Mesenchymal stem cell (in vitro differentiated cells and primary cell): Measurements from ENCODE around the gene ANXA7.
"Not testable (repeated sequence)": the region's sequence is repeated elsewhere in the genome, so short reads cannot be mapped to it uniquely, and the experiment has no call there.

ENCODE experiments used
- DNase-seq: peaks from one replicate; pipeline ENCODE4 v3.0.0-alpha.2; 2013
- H2AFZ ChIP-seq: one replicate; pipeline ENCODE4 v1.6.1; 2013; ENCODE audit warnings: low read depth, mild to moderate bottlenecking, control low read depth, inconsistent platforms, low read length, moderate library complexity
- H2AK5ac ChIP-seq: 2 replicates; pipeline ENCODE4 v1.6.1; 2013; ENCODE audit warnings: low read length, moderate library complexity, mild to moderate bottlenecking, inconsistent platforms; ENCODE audit not compliant: severe bottlenecking
- H2BK120ac ChIP-seq: one replicate; pipeline ENCODE4 v1.6.1; 2013; ENCODE audit warnings: low read depth, mild to moderate bottlenecking, inconsistent platforms, low read length, moderate library complexity
- H2BK12ac ChIP-seq, 2 experiments: one replicate each; pipeline ENCODE4 v1.6.1; 2013; ENCODE audit warnings: inconsistent platforms in 2 of 2, low read length in 2 of 2, mild to moderate bottlenecking in 2 of 2, moderate library complexity in 2 of 2, control low read depth in 1 of 2
- H2BK15ac ChIP-seq: one replicate; pipeline ENCODE4 v1.6.1; 2013; ENCODE audit warnings: mild to moderate bottlenecking, low read depth, inconsistent platforms; ENCODE audit not compliant: poor library complexity, severe bottlenecking
- H2BK5ac ChIP-seq: 2 replicates; pipeline ENCODE4 v1.6.1; 2013; ENCODE audit warnings: low read depth, mild to moderate bottlenecking, low read length, control low read depth, inconsistent platforms; ENCODE audit not compliant: poor library complexity, severe bottlenecking
- H3K14ac ChIP-seq, 2 experiments: one replicate each; pipeline ENCODE4 v1.6.1; 2013; ENCODE audit warnings: inconsistent platforms in 2 of 2, low read length in 2 of 2, control low read depth in 1 of 2, mild to moderate bottlenecking in 1 of 2, moderate library complexity in 1 of 2
- H3K18ac ChIP-seq, 2 experiments: one replicate each; pipeline ENCODE4 v1.6.1; 2013; ENCODE audit warnings: inconsistent platforms in 2 of 2, low read length in 2 of 2, control low read depth in 1 of 2, low read depth in 1 of 2, mild to moderate bottlenecking in 1 of 2
- H3K23ac ChIP-seq, 2 experiments: one replicate each; pipeline ENCODE4 v1.6.1; 2013; ENCODE audit warnings: inconsistent platforms in 2 of 2, low read length in 2 of 2, mild to moderate bottlenecking in 2 of 2, moderate library complexity in 2 of 2, control low read depth in 1 of 2
- H3K27ac ChIP-seq: 2 replicates; pipeline ENCODE4 v1.5.1; 2013; ENCODE audit warnings: mild to moderate bottlenecking, moderate library complexity, low read length, control low read depth, inconsistent platforms; ENCODE audit not compliant: poor library complexity, severe bottlenecking
- H3K27me3 ChIP-seq, 2 experiments: 2 replicates each; pipeline versions ENCODE4 v1.6.1 to v1.7.0; 2013; ENCODE audit warnings: low read length in 2 of 2, mild to moderate bottlenecking in 2 of 2, moderate library complexity in 2 of 2, control low read depth in 1 of 2, inconsistent platforms in 1 of 2; ENCODE audit not compliant: control insufficient read depth in 1 of 2, insufficient read depth in 1 of 2
- H3K36me3 ChIP-seq, 2 experiments: 2 replicates each; pipeline versions ENCODE4 v1.6.1 to v1.7.0; 2013; ENCODE audit warnings: low read length in 2 of 2, control low read depth in 1 of 2, inconsistent platforms in 1 of 2, low read depth in 1 of 2, mild to moderate bottlenecking in 1 of 2; ENCODE audit not compliant: insufficient read depth in 2 of 2, control insufficient read depth in 1 of 2
- H3K4ac ChIP-seq, 2 experiments: one replicate each; pipeline ENCODE4 v1.6.1; 2013; ENCODE audit warnings: inconsistent platforms in 2 of 2, low read length in 2 of 2, mild to moderate bottlenecking in 2 of 2, moderate library complexity in 2 of 2, control low read depth in 1 of 2, low read depth in 1 of 2
- H3K4me1 ChIP-seq: 2 replicates; pipeline ENCODE4 v1.6.1; 2013; ENCODE audit warnings: low read depth, low read length, control low read depth; ENCODE audit not compliant: control insufficient read depth, insufficient read depth
- H3K4me2 ChIP-seq: 2 replicates; pipeline ENCODE4 v1.6.1; 2013; ENCODE audit warnings: low read length, mild to moderate bottlenecking, inconsistent platforms; ENCODE audit not compliant: poor library complexity, severe bottlenecking
- H3K4me3 ChIP-seq, 2 experiments: 2 replicates each; pipeline versions ENCODE4 v1.5.1 to v1.7.0; 2013; ENCODE audit warnings: low read length in 2 of 2, mild to moderate bottlenecking in 2 of 2, control low read depth in 1 of 2, low read depth in 1 of 2; ENCODE audit not compliant: insufficient read depth in 1 of 2
- H3K79me1 ChIP-seq: replicated peaks from 2 replicates; pipeline ENCODE4 v1.6.1; 2013; ENCODE audit warnings: mild to moderate bottlenecking, control low read depth, low read length, inconsistent platforms; ENCODE audit not compliant: poor library complexity, severe bottlenecking
- H3K9ac ChIP-seq: 2 replicates; pipeline ENCODE4 v1.7.0; 2013; ENCODE audit warnings: mild to moderate bottlenecking, low read length, moderate library complexity
- H3K9me3 ChIP-seq: 2 replicates; pipeline ENCODE4 v1.7.0; 2013; ENCODE audit warnings: mild to moderate bottlenecking, low read length; ENCODE audit not compliant: control insufficient read depth
- H4K8ac ChIP-seq: one replicate; pipeline ENCODE4 v1.6.1; 2013; ENCODE audit warnings: inconsistent platforms, mild to moderate bottlenecking, low read length, moderate library complexity
- H4K91ac ChIP-seq: one replicate; pipeline ENCODE4 v1.6.1; 2013; ENCODE audit warnings: mild to moderate bottlenecking, low read length, inconsistent platforms
- WGBS: methylation state at CpG from one replicate; pipeline ENCODE4 v1.1.7; 2013; ENCODE audit warnings: mixed read lengths; 5-methylcytosine and 5-hydroxymethylcytosine counted together

ANXA7 gene

DNA sequence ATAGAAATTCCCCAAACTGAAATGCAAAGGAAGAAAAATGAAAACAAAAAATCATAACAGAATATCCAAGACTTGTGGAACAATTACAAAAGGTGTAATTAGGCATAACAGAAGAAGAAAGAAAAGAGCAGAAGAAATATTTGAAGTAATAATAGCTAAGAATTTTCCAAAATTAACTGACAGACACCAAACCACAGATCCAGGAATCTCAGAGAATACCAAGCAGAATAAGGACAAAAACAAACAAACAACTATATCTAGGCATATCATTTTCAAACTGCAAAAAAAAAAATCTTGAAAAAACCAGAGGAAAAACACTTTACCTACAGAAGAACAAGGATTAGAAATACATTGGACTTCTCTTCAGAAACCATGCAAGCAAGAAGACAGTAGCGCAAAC, 80.7 kb downstream of the ANXA7 start:
- H3K4ac ChIP-seq = no peak overlapping the region
- no peaks in the 10 kb centered on the region for H3K36me3 ChIP-seq
- 100% methylated on average over 1 of the region's 1 CpG for WGBS
- no peak overlapping the region for H3K4me2 ChIP-seq
- no peaks in the 10 kb centered on the region for H3K4me1 ChIP-seq
- H3K4me3 ChIP-seq = no peak overlapping the region
- peaks cover 0 to 9% of the 10 kb centered on the region in 2 experiments for H3K27me3 ChIP-seq
- no peak overlapping the region for H4K91ac ChIP-seq
- no peak overlapping the region for H3K14ac ChIP-seq
- no peak overlapping the region for H3K18ac ChIP-seq
- no peak for DNase-seq
- no peak overlapping the region for H3K27ac ChIP-seq
- no peaks in the 10 kb centered on the region for H3K79me1 ChIP-seq
- H2AFZ ChIP-seq = no peak overlapping the region
- no peak overlapping the region for H2BK5ac ChIP-seq
- no peak overlapping the region for H2BK15ac ChIP-seq
- no peak overlapping the region for H4K8ac ChIP-seq
- no peaks in the 10 kb centered on the region for H3K9me3 ChIP-seq
- no peak overlapping the region for H2BK12ac ChIP-seq
- no peak overlapping the region for H2BK120ac ChIP-seq
- H3K23ac ChIP-seq = no peak overlapping the region
- no peak overlapping the region for H2AK5ac ChIP-seq
- H3K9ac ChIP-seq = no peak overlapping the region

DNA sequence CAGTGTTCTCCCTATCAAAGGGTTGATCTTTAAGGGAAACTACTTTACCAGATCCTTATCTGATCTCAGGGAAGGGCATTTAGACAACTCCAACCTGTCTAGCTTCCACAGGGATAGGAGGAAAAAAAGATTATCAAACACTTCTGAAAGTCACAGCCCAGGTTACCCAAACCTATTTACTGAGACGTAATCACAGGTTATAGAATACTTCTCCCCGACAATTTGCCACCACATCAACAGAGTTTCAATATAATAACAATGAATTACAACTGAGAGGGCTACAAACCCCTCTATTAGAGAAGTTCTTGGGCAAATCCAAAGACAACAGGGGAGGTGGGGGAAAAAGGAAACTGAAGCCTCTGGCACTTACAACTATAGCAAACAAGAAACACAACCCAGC, 81.5 kb downstream of the ANXA7 start:
- WGBS = 70% methylated on average over 2 of the region's 2 CpGs
- Histone ChIP-seq H3K36me3 (no peaks in the 10 kb centered on the region), H2AFZ (no peak overlapping the region), H3K27me3 (peaks cover 0 to 9% of the 10 kb centered on the region in 2 experiments), H2BK15ac (no peak overlapping the region), H3K14ac (no peak overlapping the region), H3K4me1 (no peaks in the 10 kb centered on the region), H2AK5ac (no peak overlapping the region), H4K91ac (no peak overlapping the region), H3K18ac (no peak overlapping the region), H2BK12ac (no peak overlapping the region), H3K9me3 (no peaks in the 10 kb centered on the region), H3K27ac (no peak overlapping the region), H3K79me1 (no peaks in the 10 kb centered on the region), H3K4me3 (no peak overlapping the region), H3K23ac (no peak overlapping the region), H3K4me2 (no peak overlapping the region), H3K4ac (no peak overlapping the region), H4K8ac (no peak overlapping the region), H2BK120ac (no peak overlapping the region), H3K9ac (no peak overlapping the region), H2BK5ac (no peak overlapping the region)
- no peak for DNase-seq

- not testable (repeated sequence) for H3K4me1 ChIP-seq, H3K9me3 ChIP-seq, H2BK5ac ChIP-seq, H3K36me3 ChIP-seq, H4K8ac ChIP-seq, H2AFZ ChIP-seq, H2BK15ac ChIP-seq, H2BK120ac ChIP-seq, H3K4me2 ChIP-seq, H3K18ac ChIP-seq, H3K14ac ChIP-seq, H3K4ac ChIP-seq, DNase-seq, H3K4me3 ChIP-seq, H3K79me1 ChIP-seq, H2AK5ac ChIP-seq, H4K91ac ChIP-seq, H3K27ac ChIP-seq, H3K27me3 ChIP-seq, H3K9ac ChIP-seq, H3K23ac ChIP-seq, H2BK12ac ChIP-seq
- WGBS = no CpG with 5 or more reads among the region's 1 CpG
These were observed 85.3 kb downstream of the ANXA7 start for GRCh38 chr10:73328523-73328922.

- not testable (repeated sequence) for H3K18ac ChIP-seq, H2BK5ac ChIP-seq, H3K4me3 ChIP-seq, H2BK12ac ChIP-seq, H3K4me2 ChIP-seq, H3K14ac ChIP-seq, H3K9ac ChIP-seq, H3K4ac ChIP-seq, H2BK15ac ChIP-seq, H2BK120ac ChIP-seq, H3K36me3 ChIP-seq, H3K4me1 ChIP-seq, H3K9me3 ChIP-seq, H4K8ac ChIP-seq, H2AFZ ChIP-seq, H3K23ac ChIP-seq, DNase-seq, H3K27me3 ChIP-seq, H3K27ac ChIP-seq, H4K91ac ChIP-seq, H3K79me1 ChIP-seq, H2AK5ac ChIP-seq
- no CpG with 5 or more reads among the region's 4 CpGs for WGBS
These were observed 88.6 kb downstream of the ANXA7 start for GRCh38 chr10:73325290-73325689.
